K562 (cell line): ENCODE measurements around the gene CTSZ. TPM values are rescaled to one million over a fixed set of nuclear protein-coding genes. Genes with fewer than 3 reads are reported as not detected.

ENCODE experiments used
- ATAC-seq: fragments of 200-7000 bp; cut with Tn5 transposase; 3 replicates; pipeline ENCODE4 v1.9.1; 2020; ENCODE audit warnings: moderate library complexity
- BruUV-seq: library from RNA; stranded (reverse); fragments of 400-500 nt; replicated peaks from 2 replicates; lab custom pipeline; 2021; lab: Mats Ljungman, UMichigan
- CTCF ChIA-PET: fragments of 300-600 bp; formaldehyde crosslinking; extraction: SDS; loops from one replicate; lab custom pipeline; 2021; ENCODE audit warnings: low intra/inter-chr PET ratio; lab: Yijun Ruan, JAX
- POLR2A ChIA-PET: fragments of 300-600, 350-650 bp; sonication (Branson Sonifier 250); formaldehyde crosslinking; extraction: SDS; loops from one replicate; lab custom pipeline; 2021; ENCODE audit warnings: antibody characterized with exemption, inconsistent platforms; lab: Yijun Ruan, JAX
- DNase-seq, 4 experiments: peaks; one replicate each; pipeline versions ENCODE4 v3.0.0 to v3.0.0-alpha.2; 2011 to 2018; ENCODE audit warnings: low spot score in 3 of 4, mixed read lengths in 3 of 4; ENCODE audit errors: extremely low read depth in 1 of 4
- FAIRE-seq: peaks from 2 replicates; lab custom pipeline; 2011; peaks lifted over from hg19 to GRCh38; lab: Jason Lieb, UNC
- H2AFZ ChIP-seq: 2 replicates; pipeline ENCODE4 v1.6.0; 2011; ENCODE audit warnings: low read depth, low read length, control low read depth, inconsistent platforms
- H3K27ac ChIP-seq: fragments of 200-600 bp; 3 replicates; pipeline ENCODE4 v1.8.0; 2011; ENCODE audit warnings: low read depth, mild to moderate bottlenecking, control low read depth, inconsistent platforms, low read length, moderate library complexity, mixed read lengths; ENCODE audit errors: extremely low read depth
- H3K27me3 ChIP-seq, 2 experiments: fragments of 300-600 bp in 1 of 2; 2 replicates in 1 of 2; 3 replicates in 1 of 2; pipeline versions ENCODE4 v1.6.0 to v1.8.0; 2011; ENCODE audit warnings: inconsistent platforms in 2 of 2, low read length in 2 of 2, mild to moderate bottlenecking in 1 of 2, mixed read lengths in 1 of 2, moderate library complexity in 1 of 2; ENCODE audit not compliant: control insufficient read depth in 2 of 2, insufficient read depth in 2 of 2
- H3K36me3 ChIP-seq: fragments of 300-600 bp; 3 replicates; pipeline ENCODE4 v1.8.0; 2011; ENCODE audit warnings: mild to moderate bottlenecking, low read length, inconsistent platforms; ENCODE audit not compliant: control insufficient read depth, insufficient read depth
- H3K4me1 ChIP-seq, 2 experiments: fragments of 200-600 bp in 1 of 2; replicated peaks in 1 of 2; 2 replicates in 1 of 2; 3 replicates in 1 of 2; pipeline versions ENCODE4 v1.5.1 to v1.8.0; 2011; ENCODE audit warnings: inconsistent platforms in 2 of 2, low read length in 2 of 2, mild to moderate bottlenecking in 1 of 2, mixed read lengths in 1 of 2, moderate library complexity in 1 of 2; ENCODE audit not compliant: control insufficient read depth in 2 of 2, insufficient read depth in 2 of 2
- H3K4me2 ChIP-seq: 2 replicates; pipeline ENCODE4 v1.6.1; 2011; ENCODE audit warnings: low read length, control low read depth, inconsistent platforms, mixed read lengths; ENCODE audit not compliant: insufficient read depth
- H3K4me3 ChIP-seq: fragments of 200-600 bp; sonication (generic), shearing (Covaris generic); 2 replicates; pipeline ENCODE4 v1.5.1; 2016; ENCODE audit warnings: control low read depth, inconsistent platforms
- H3K79me2 ChIP-seq: fragments of 200-600 bp; 3 replicates; pipeline ENCODE4 v1.8.0; 2011; ENCODE audit warnings: low read length, inconsistent platforms; ENCODE audit not compliant: control insufficient read depth, insufficient read depth
- H3K9ac ChIP-seq, 2 experiments: 2 replicates each; pipeline versions ENCODE4 v1.6.0 to v1.6.1; 2011; ENCODE audit warnings: low read depth in 2 of 2, low read length in 2 of 2, control low read depth in 1 of 2, inconsistent platforms in 1 of 2, mild to moderate bottlenecking in 1 of 2, mixed read lengths in 1 of 2; ENCODE audit not compliant: insufficient read depth in 1 of 2
- H3K9me1 ChIP-seq: one replicate; pipeline ENCODE4 v1.6.0; 2011; ENCODE audit warnings: inconsistent platforms, mild to moderate bottlenecking, low read length, moderate library complexity; ENCODE audit not compliant: control insufficient read depth, insufficient read depth
- H3K9me3 ChIP-seq: replicated peaks from 2 replicates; pipeline ENCODE4 v1.5.1; 2011; ENCODE audit warnings: low read depth, low read length, inconsistent platforms; ENCODE audit not compliant: control insufficient read depth, insufficient read depth
- H4K20me1 ChIP-seq: replicated peaks from 2 replicates; pipeline ENCODE4 v1.6.1; 2011; ENCODE audit warnings: low read length, inconsistent platforms, mixed read lengths; ENCODE audit not compliant: control insufficient read depth, insufficient read depth
- ARID4B ChIP-seq: sonication (generic); formaldehyde crosslinking; IDR thresholded peaks from 2 replicates; pipeline ENCODE4 v1.8.0; 2022; ENCODE audit warnings: mild to moderate bottlenecking, missing genetic modification reagents
- EGR1 ChIP-seq: fragments of 450-650 bp; conservative IDR thresholded peaks from 2 replicates; pipeline ENCODE4 v1.6.1; 2017; ENCODE audit warnings: mild to moderate bottlenecking
- GTF2A2 ChIP-seq: IDR thresholded peaks from 2 replicates; pipeline ENCODE4 v1.6.1; 2016; ENCODE audit warnings: mild to moderate bottlenecking, missing genetic modification characterization, missing compliant biosample characterization
- HDGF ChIP-seq: fragments of 450-650 bp; IDR thresholded peaks from 2 replicates; pipeline ENCODE4 v1.6.1; 2016
- KDM1A ChIP-seq, 2 experiments: fragments of 450-650 bp; IDR thresholded peaks; 2 replicates each; pipeline ENCODE4 v1.6.1; 2016; ENCODE audit warnings: mild to moderate bottlenecking in 2 of 2
- KLF16 ChIP-seq: IDR thresholded peaks from 2 replicates; pipeline ENCODE4 v1.6.1; 2016; ENCODE audit warnings: antibody characterized with exemption
- MCM2 ChIP-seq: fragments of 450-650 bp; IDR thresholded peaks from 2 replicates; pipeline ENCODE4 v1.6.1; 2017; ENCODE audit warnings: low read depth, mild to moderate bottlenecking
- MCM3 ChIP-seq: fragments of 450-650 bp; IDR thresholded peaks from 2 replicates; pipeline ENCODE4 v1.6.1; 2016
- RBM25 ChIP-seq: fragments of 200-400 bp; formaldehyde crosslinking; IDR thresholded peaks from 2 replicates; pipeline ENCODE4 v1.6.1; 2018; ENCODE audit warnings: low read length, low read depth, moderate library complexity; ENCODE audit not compliant: severe bottlenecking
- RNF2 ChIP-seq: sonication (generic); IDR thresholded peaks from 2 replicates; pipeline ENCODE4 v1.6.1; 2016
- SMARCB1 ChIP-seq: IDR thresholded peaks from 2 replicates; pipeline ENCODE4 v1.6.1; 2011; ENCODE audit warnings: improper control_type of control experiment, low read depth; ENCODE audit not compliant: insufficient read length
- SPI1 ChIP-seq: IDR thresholded peaks from 2 replicates; pipeline ENCODE4 v1.6.1; 2011; ENCODE audit warnings: low read depth, low read length, control low read depth, borderline replicate concordance
- TCF15 ChIP-seq: fragments of 250-450 bp; sonication (Bioruptor Pico); IDR thresholded peaks from 2 replicates; pipeline ENCODE4 v1.8.0; 2022; ENCODE audit warnings: moderate library complexity, mild to moderate bottlenecking, inconsistent platforms
- ZNF224 ChIP-seq: sonication (generic); formaldehyde crosslinking; IDR thresholded peaks from 2 replicates; pipeline ENCODE4 v1.8.0; 2022; ENCODE audit warnings: mild to moderate bottlenecking, missing genetic modification reagents
- ZNF232 ChIP-seq: sonication (generic); formaldehyde crosslinking; IDR thresholded peaks from 2 replicates; pipeline ENCODE4 v1.8.0; 2022; ENCODE audit warnings: mild to moderate bottlenecking, missing genetic modification reagents
- ZNF445 ChIP-seq: fragments of 250-450 bp; sonication (Bioruptor Pico); IDR thresholded peaks from 2 replicates; pipeline ENCODE4 v1.4.0; 2020; ENCODE audit warnings: low read depth, mild to moderate bottlenecking, moderate library complexity
- WGBS: fragments of 100-300 bp; shearing (Covaris generic); methylation state at CpG from one replicate; pipeline ENCODE4 v1.1.6; 2016; ENCODE audit warnings: low coverage, mixed read lengths; ENCODE audit not compliant: insufficient coverage; ENCODE audit errors: missing lambda C conversion rate; 5-methylcytosine and 5-hydroxymethylcytosine counted together
- in situ Hi-C: fragments of 300-500 bp; cut with MboI; formaldehyde crosslinking; loops from 4 replicates; pipeline ENCODE4 v1.15.0; 2018; ENCODE audit warnings: inconsistent platforms, mixed read lengths
- intact Hi-C: fragments of 100-400 bp; cut with micrococcal nuclease; formaldehyde crosslinking; loops from 2 replicates; pipeline ENCODE4 v1.14.2; 2022
- polyA plus RNA-seq, 8 experiments: library from polyadenylated mRNA; depleted of rRNA in 4 of 8; stranded (reverse) in 5 of 8; unstranded in 3 of 8; fragments of >200 nt; fragmentation: Nextera tagmentation in 2 of 8; fragmentation: Illumina TruSeq in 1 of 8; extraction: Ambion mirVana in 2 of 8; extraction: Trizol in 1 of 8; gene quantifications; 2 replicates each; pipeline versions ENCODE4 v1.2.1 to v1.2.3, GENCODE V29; 2011 to 2014; ENCODE audit warnings: inconsistent platforms in 1 of 8, missing spikeins in 1 of 8
- total RNA-seq, 7 experiments: library from RNA; depleted of rRNA in 6 of 7; stranded (reverse); fragments of >200 nt in 6 of 7; fragmentation: Illumina TruSeq in 2 of 7; extraction: Trizol in 2 of 7; gene quantifications; 2 replicates each; pipeline versions ENCODE4 v1.2.1 to v1.2.3, GENCODE V29; 2011 to 2021; ENCODE audit warnings: low replicate concordance in 1 of 7
- TF ChIP-seq, protein P1 (sequence below): fragments of 450-650 bp; formaldehyde crosslinking; IDR thresholded peaks from 2 replicates; pipeline ENCODE4 v1.4.0; 2020; ENCODE audit warnings: mild to moderate bottlenecking, moderate library complexity

The CTSZ gene
- total and polyA plus RNA-seq, 9 of the 15 experiments (the other 6 are each of a cell fraction or from before 2014, with no cell fraction given), result 1.6 to 143 (median 82.8) TPM

DNA sequence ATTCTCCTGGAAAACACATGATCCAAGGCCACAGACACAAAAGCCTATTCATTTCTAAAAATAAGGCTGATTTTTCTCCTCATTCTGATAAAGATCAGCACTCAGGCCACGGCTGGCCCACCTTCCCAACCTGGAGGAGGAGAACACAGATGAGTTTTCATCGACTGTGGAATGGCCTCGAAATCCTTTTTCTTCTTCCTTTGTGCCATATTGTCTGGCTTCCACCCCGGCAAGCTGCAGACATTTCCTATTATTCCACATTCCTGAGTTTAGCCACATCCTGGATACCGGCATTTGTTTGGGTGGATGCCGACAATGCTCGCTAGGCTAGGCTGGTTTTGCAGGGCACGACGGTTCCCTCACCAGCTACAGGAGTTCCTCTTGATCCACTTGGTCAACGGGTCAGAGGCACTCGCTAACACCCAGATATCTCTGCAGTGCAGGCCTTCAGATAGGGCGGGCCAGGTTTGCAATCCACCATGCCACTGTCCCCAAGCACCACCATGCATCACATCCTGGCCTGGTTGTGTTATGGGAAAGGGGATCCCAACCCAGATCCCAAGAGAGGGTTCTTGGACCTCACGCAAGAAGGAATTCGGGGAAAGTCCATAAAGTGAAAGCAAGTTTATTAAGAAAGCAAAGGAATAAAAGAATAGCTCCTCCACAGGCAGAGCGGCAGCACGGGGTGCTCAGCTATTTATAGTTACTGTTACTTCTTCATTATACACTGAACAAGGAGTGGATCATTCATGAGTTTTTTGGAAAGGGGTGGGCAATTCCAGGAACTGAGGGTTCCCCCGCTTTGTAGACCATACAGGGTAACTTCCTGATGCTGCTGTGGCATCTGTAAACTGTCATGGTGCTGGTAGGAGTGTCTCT lies 4.2 kb upstream of the CTSZ start:
- no peak overlapping the region; the same call in 1 of the 2 replicates for H3K4me3 ChIP-seq
- peak overlapping the region; percentile 53 to 66; a peak in 3 of 4 replicates for H3K9ac ChIP-seq
- ChIA-PET POLR2A (interaction anchor here (0.6 to 4.4 kb wide), 6 partner anchors 12 to 140 kb away, joined by 3 to 15 read pairs (median 4); partner anchors contain the start of gene ATP5F1E), CTCF (interaction anchor here (0.6 kb wide), 1 partner anchor 359 kb away, joined by 3 read pairs; no protein-coding TSS in a partner anchor)
- no TSS peak for BruUV-seq
- H3K9me3 ChIP-seq, result no peaks in the 10 kb centered on the region
- no peaks in the 10 kb centered on the region for H3K36me3 ChIP-seq
- H4K20me1 ChIP-seq, result no peaks in the 10 kb centered on the region
- H3K27me3 ChIP-seq, result no peaks in the 10 kb centered on the region
- WGBS, result 7% methylated on average over 17 of the region's 17 CpGs
- peaks cover under 1% of the 10 kb centered on the region for H3K9me1 ChIP-seq
- peak overlapping the region; percentile 83 for H3K27ac ChIP-seq
- ATAC-seq, result peak; percentile 49
- peaks cover 76 to 90% of the 10 kb centered on the region in 2 experiments for H3K4me1 ChIP-seq
- H2AFZ ChIP-seq, result peak overlapping the region; percentile 84
- DNase-seq, result peak in 2 of 4 experiments; percentile 60 to 82
- FAIRE-seq, result peak; percentile 89
- in situ Hi-C loops, result no loop called here
- peak overlapping the region; percentile 70 for H3K4me2 ChIP-seq
- peaks cover 11% of the 10 kb centered on the region for H3K79me2 ChIP-seq
- intact Hi-C loops, result no loop called here
- TF ChIP-seq RNF2, result no peak
- TF ChIP-seq KLF16, result no peak
- TF ChIP-seq GTF2A2 (tag), result no peak
- TF ChIP-seq MCM2, result no peak
- no peak for TF ChIP-seq MCM3
- no peak for TF ChIP-seq HDGF
- 0 out of 2 replicates have a peak, but pooled peaks have one; percentile 11 for TF ChIP-seq SPI1
- no peak for TF ChIP-seq TCF15
- peak; percentile 41; the same call in 1 of the 2 replicates for TF ChIP-seq EGR1
- TF ChIP-seq, protein P1, sequence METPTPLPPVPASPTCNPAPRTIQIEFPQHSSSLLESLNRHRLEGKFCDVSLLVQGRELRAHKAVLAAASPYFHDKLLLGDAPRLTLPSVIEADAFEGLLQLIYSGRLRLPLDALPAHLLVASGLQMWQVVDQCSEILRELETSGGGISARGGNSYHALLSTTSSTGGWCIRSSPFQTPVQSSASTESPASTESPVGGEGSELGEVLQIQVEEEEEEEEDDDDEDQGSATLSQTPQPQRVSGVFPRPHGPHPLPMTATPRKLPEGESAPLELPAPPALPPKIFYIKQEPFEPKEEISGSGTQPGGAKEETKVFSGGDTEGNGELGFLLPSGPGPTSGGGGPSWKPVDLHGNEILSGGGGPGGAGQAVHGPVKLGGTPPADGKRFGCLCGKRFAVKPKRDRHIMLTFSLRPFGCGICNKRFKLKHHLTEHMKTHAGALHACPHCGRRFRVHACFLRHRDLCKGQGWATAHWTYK (CRISPR knock-in tag), result no peak
- TF ChIP-seq ZNF232 (CRISPR knock-in tag), result no peak
- no peak for TF ChIP-seq ZNF224
- TF ChIP-seq ZNF445 (CRISPR knock-in tag), result no peak
- TF ChIP-seq KDM1A (IDR thresholded peaks at IDR 0.05), result no peak
- no peak for TF ChIP-seq ARID4B
- TF ChIP-seq RBM25, result no peak
- no peak for TF ChIP-seq SMARCB1
